GM12878 (cell line): ENCODE data around the gene CCDC28A. TPM values are rescaled to one million over a fixed set of nuclear protein-coding genes. Genes with fewer than 3 reads are reported as not detected.

ENCODE experiments used
- ATAC-seq: fragments of 200-7000 bp; cut with Tn5 transposase; 3 replicates; pipeline ENCODE4 v1.9.1; 2020; ENCODE audit warnings: mild to moderate bottlenecking, moderate library complexity
- BruUV-seq: library from RNA; stranded (reverse); fragments of 400-500 nt; replicated peaks from 2 replicates; lab custom pipeline; 2021; lab: Mats Ljungman, UMichigan
- CTCF ChIA-PET: fragments of 300-600 bp; sonication (Branson Sonifier 250); formaldehyde crosslinking; extraction: SDS; loops from one replicate; lab custom pipeline; 2021; ENCODE audit warnings: inconsistent platforms; lab: Yijun Ruan, JAX
- POLR2A ChIA-PET: fragments of 350-600 bp; formaldehyde crosslinking; extraction: SDS; loops from one replicate; lab custom pipeline; 2021; ENCODE audit warnings: inconsistent platforms; lab: Charles Lee
- RAD21 ChIA-PET: fragments of 300-600 bp; sonication (Branson Sonifier 250); formaldehyde crosslinking; loops from one replicate; lab custom pipeline; 2023; ENCODE audit warnings: antibody characterized with exemption; ENCODE audit not compliant: unreplicated experiment; lab: Charles Lee
- SMC1A ChIA-PET: fragments of 300-600 bp; sonication (Branson Sonifier 250); formaldehyde crosslinking; loops from one replicate; lab custom pipeline; 2023; ENCODE audit not compliant: unreplicated experiment, uncharacterized antibody; lab: Charles Lee
- DNase-seq: peaks from one replicate; pipeline ENCODE4 v3.0.0-alpha.2; 2011; ENCODE audit warnings: low read depth, low spot score
- FAIRE-seq: peaks from 3 replicates; lab custom pipeline; 2011; peaks lifted over from hg19 to GRCh38; lab: Jason Lieb, UNC
- H2AFZ ChIP-seq: 2 replicates; pipeline ENCODE4 v1.6.0; 2011; ENCODE audit warnings: low read depth, low read length, control low read depth; ENCODE audit not compliant: control insufficient read depth
- H3K27ac ChIP-seq: 2 replicates; pipeline ENCODE4 v1.5.1; 2011; ENCODE audit warnings: control low read depth; ENCODE audit not compliant: control insufficient read depth, insufficient read depth
- H3K27me3 ChIP-seq, 2 experiments: replicated peaks in 1 of 2; 2 replicates each; pipeline versions ENCODE4 v1.6.0 to v1.6.1; 2011; ENCODE audit warnings: low read length in 1 of 2; ENCODE audit not compliant: control insufficient read depth in 2 of 2, insufficient read depth in 2 of 2
- H3K36me3 ChIP-seq, 2 experiments: 2 replicates each; pipeline ENCODE4 v1.5.1; 2011; ENCODE audit warnings: low read length in 1 of 2; ENCODE audit not compliant: control insufficient read depth in 2 of 2, insufficient read depth in 2 of 2
- H3K4me1 ChIP-seq: 2 replicates; pipeline ENCODE4 v1.6.1; 2011; ENCODE audit warnings: mild to moderate bottlenecking, low read length, moderate library complexity, mixed read lengths; ENCODE audit not compliant: control insufficient read depth, insufficient read depth
- H3K4me2 ChIP-seq: 2 replicates; pipeline ENCODE4 v1.6.0; 2011; ENCODE audit warnings: control low read depth; ENCODE audit not compliant: control insufficient read depth, insufficient read depth
- H3K4me3 ChIP-seq: fragments of 200-600 bp; sonication (generic); 2 replicates; pipeline ENCODE4 v1.5.1; 2016
- H3K79me2 ChIP-seq: 2 replicates; pipeline ENCODE4 v1.6.0; 2011; ENCODE audit warnings: low read length; ENCODE audit not compliant: control insufficient read depth, insufficient read depth
- H3K9ac ChIP-seq: 2 replicates; pipeline ENCODE4 v1.8.0; 2011; ENCODE audit warnings: low read length, control low read depth, mixed read lengths; ENCODE audit not compliant: control insufficient read depth, insufficient read depth
- H3K9me3 ChIP-seq: replicated peaks from 3 replicates; pipeline ENCODE4 v1.5.1; 2011; ENCODE audit warnings: mild to moderate bottlenecking, low read length; ENCODE audit not compliant: control insufficient read depth, insufficient read depth
- H4K20me1 ChIP-seq: 2 replicates; pipeline ENCODE4 v1.6.0; 2011; ENCODE audit not compliant: control insufficient read depth, insufficient read depth
- CHD1 ChIP-seq: IDR thresholded peaks from 2 replicates; pipeline ENCODE4 v1.6.1; 2012; ENCODE audit warnings: low read depth, low read length, improper control_type of control experiment
- CHD2 ChIP-seq: IDR thresholded peaks from 2 replicates; pipeline ENCODE4 v1.6.1; 2011; ENCODE audit warnings: low read depth, low read length, improper control_type of control experiment, borderline replicate concordance
- IKZF1 ChIP-seq: fragments of 450-650 bp; conservative IDR thresholded peaks from 2 replicates; pipeline ENCODE4 v1.6.1; 2017; ENCODE audit warnings: antibody characterized with exemption, mild to moderate bottlenecking
- NFIC ChIP-seq: IDR thresholded peaks from 2 replicates; pipeline ENCODE4 v1.6.1; 2012; ENCODE audit warnings: low read depth, mild to moderate bottlenecking, inconsistent platforms, low read length, moderate library complexity
- RAD51 ChIP-seq: fragments of 450-650 bp; IDR thresholded peaks from 2 replicates; pipeline ENCODE4 v1.6.1; 2016; ENCODE audit warnings: moderate library complexity, mild to moderate bottlenecking, inconsistent platforms
- TARDBP ChIP-seq: IDR thresholded peaks from 2 replicates; pipeline ENCODE4 v1.6.1; 2016; ENCODE audit warnings: borderline replicate concordance
- TCF7 ChIP-seq: IDR thresholded peaks from 2 replicates; pipeline ENCODE4 v1.6.1; 2014; ENCODE audit warnings: antibody characterized with exemption, borderline replicate concordance
- YBX1 ChIP-seq: fragments of 450-650 bp; IDR thresholded peaks from 2 replicates; pipeline ENCODE4 v1.6.1; 2016; ENCODE audit warnings: antibody characterized with exemption
- WGBS: methylation state at CpG from one replicate; pipeline ENCODE4 v1.1.6; 2016; ENCODE audit warnings: low lambda C conversion rate; ENCODE audit not compliant: insufficient replicate concordance, insufficient coverage; ENCODE audit errors: missing lambda C conversion rate; 5-methylcytosine and 5-hydroxymethylcytosine counted together
- in situ Hi-C: fragments of 300-500 bp; cut with MboI; formaldehyde crosslinking; loops from 9 replicates; pipeline ENCODE4 v1.14.3; 2018; ENCODE audit warnings: mixed read lengths
- intact Hi-C: fragments of 100-400 bp; cut with micrococcal nuclease; formaldehyde crosslinking; loops from one replicate; pipeline ENCODE4 v1.14.2; 2022; ENCODE audit not compliant: unreplicated experiment
- polyA plus RNA-seq, 11 experiments: library from polyadenylated mRNA; depleted of rRNA in 4 of 11; unstranded in 6 of 11; stranded (reverse) in 5 of 11; fragments of >200 nt; fragmentation: Nextera tagmentation in 4 of 11; fragmentation: Illumina TruSeq in 1 of 11; extraction: Ambion mirVana in 4 of 11; extraction: Trizol in 1 of 11; gene quantifications; 1 replicate in 1 of 11; 2 replicates in 10 of 11; pipeline versions ENCODE4 v1.2.1 to v1.2.3, GENCODE V29; 2011 to 2016; ENCODE audit warnings: inconsistent platforms in 2 of 11, missing spikeins in 2 of 11, low read depth in 1 of 11
- total RNA-seq, 4 experiments: library from RNA; depleted of rRNA in 3 of 4; stranded (reverse); fragments of >200 nt in 3 of 4; fragmentation: Illumina TruSeq in 1 of 4; extraction: Trizol in 1 of 4; gene quantifications; 2 replicates each; pipeline versions ENCODE4 v1.2.1 to v1.2.3, GENCODE V29; 2013 to 2021
- TF ChIP-seq, protein P1 (sequence below): fragments of 450-650 bp; IDR thresholded peaks from 2 replicates; pipeline ENCODE4 v1.6.1; 2016; ENCODE audit warnings: mild to moderate bottlenecking, moderate library complexity, borderline replicate concordance
- TF ChIP-seq, protein P2 (sequence below): fragments of 450-650 bp; IDR thresholded peaks from 2 replicates; pipeline ENCODE4 v1.6.1; 2017; ENCODE audit warnings: borderline replicate concordance
- TF ChIP-seq, protein P3 (sequence below): IDR thresholded peaks from 2 replicates; pipeline ENCODE4 v1.6.1; 2011; ENCODE audit warnings: low read depth, mild to moderate bottlenecking, low read length, moderate library complexity, borderline replicate concordance; ENCODE audit errors: extremely low read depth
- TF ChIP-seq, protein P4 (sequence below): IDR thresholded peaks from 2 replicates; pipeline ENCODE4 v1.6.1; 2011; ENCODE audit warnings: mild to moderate bottlenecking, low read depth, low read length, moderate library complexity; ENCODE audit not compliant: insufficient replicate concordance

The CCDC28A gene
- total and polyA plus RNA-seq, 10 of the 15 experiments (the other 5 are each of a cell fraction or from before 2014, with no cell fraction given), result 13.5 to 38.8 (median 19.2) TPM

DNA sequence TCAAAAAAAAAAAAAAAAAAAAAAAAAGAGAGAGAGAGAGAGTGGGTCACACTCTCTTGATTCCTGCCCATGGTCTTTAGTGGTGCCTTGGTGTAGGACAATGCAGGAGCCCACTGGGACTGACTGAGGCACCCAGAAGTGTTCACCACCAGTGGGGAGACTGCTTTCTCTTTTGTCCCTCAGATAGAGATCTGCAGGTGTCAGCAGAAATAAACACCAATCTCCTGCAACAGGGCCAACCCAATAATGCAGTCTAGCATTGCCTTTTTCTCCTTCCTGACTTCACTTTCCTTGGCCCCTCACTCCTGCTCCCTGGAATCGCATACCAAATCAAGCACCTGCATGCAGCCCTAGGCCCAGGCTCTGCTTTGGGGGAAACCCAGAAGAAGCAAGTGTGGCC lies 39.0 kb upstream of the CCDC28A start:
- Histone ChIP-seq H3K4me2 (no peak overlapping the region), H4K20me1 (no peaks in the 10 kb centered on the region), H3K27me3 (no peaks in the 10 kb centered on the region), H3K27ac (no peak overlapping the region), H3K36me3 (no peaks in the 10 kb centered on the region), H3K79me2 (no peaks in the 10 kb centered on the region), H3K4me1 (no peaks in the 10 kb centered on the region), H3K9me3 (no peaks in the 10 kb centered on the region)
- 94% methylated on average over 1 of the region's 1 CpG for WGBS
- ChIA-PET POLR2A (no interaction called here), SMC1A (interaction anchor here (1.6 kb wide), 1 partner anchor 27 kb away, joined by 7 read pairs; no protein-coding TSS in a partner anchor), RAD21 (no interaction called here), CTCF (no interaction called here)
- ATAC-seq (no peak), FAIRE-seq (no peak)
- intact Hi-C loops, result no loop called here
- TF ChIP-seq CHD1 (no peak), TCF7 (no peak), NFIC (no peak), CHD2 (no peak), RAD51 (no peak), IKZF1 (no peak), YBX1 (no peak), TARDBP (no peak)
- TF ChIP-seq, protein P1, sequence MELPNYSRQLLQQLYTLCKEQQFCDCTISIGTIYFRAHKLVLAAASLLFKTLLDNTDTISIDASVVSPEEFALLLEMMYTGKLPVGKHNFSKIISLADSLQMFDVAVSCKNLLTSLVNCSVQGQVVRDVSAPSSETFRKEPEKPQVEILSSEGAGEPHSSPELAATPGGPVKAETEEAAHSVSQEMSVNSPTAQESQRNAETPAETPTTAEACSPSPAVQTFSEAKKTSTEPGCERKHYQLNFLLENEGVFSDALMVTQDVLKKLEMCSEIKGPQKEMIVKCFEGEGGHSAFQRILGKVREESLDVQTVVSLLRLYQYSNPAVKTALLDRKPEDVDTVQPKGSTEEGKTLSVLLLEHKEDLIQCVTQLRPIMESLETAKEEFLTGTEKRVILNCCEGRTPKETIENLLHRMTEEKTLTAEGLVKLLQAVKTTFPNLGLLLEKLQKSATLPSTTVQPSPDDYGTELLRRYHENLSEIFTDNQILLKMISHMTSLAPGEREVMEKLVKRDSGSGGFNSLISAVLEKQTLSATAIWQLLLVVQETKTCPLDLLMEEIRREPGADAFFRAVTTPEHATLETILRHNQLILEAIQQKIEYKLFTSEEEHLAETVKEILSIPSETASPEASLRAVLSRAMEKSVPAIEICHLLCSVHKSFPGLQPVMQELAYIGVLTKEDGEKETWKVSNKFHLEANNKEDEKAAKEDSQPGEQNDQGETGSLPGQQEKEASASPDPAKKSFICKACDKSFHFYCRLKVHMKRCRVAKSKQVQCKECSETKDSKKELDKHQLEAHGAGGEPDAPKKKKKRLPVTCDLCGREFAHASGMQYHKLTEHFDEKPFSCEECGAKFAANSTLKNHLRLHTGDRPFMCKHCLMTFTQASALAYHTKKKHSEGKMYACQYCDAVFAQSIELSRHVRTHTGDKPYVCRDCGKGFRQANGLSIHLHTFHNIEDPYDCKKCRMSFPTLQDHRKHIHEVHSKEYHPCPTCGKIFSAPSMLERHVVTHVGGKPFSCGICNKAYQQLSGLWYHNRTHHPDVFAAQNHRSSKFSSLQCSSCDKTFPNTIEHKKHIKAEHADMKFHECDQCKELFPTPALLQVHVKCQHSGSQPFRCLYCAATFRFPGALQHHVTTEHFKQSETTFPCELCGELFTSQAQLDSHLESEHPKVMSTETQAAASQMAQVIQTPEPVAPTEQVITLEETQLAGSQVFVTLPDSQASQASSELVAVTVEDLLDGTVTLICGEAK, result no peak
- TF ChIP-seq, protein P2, sequence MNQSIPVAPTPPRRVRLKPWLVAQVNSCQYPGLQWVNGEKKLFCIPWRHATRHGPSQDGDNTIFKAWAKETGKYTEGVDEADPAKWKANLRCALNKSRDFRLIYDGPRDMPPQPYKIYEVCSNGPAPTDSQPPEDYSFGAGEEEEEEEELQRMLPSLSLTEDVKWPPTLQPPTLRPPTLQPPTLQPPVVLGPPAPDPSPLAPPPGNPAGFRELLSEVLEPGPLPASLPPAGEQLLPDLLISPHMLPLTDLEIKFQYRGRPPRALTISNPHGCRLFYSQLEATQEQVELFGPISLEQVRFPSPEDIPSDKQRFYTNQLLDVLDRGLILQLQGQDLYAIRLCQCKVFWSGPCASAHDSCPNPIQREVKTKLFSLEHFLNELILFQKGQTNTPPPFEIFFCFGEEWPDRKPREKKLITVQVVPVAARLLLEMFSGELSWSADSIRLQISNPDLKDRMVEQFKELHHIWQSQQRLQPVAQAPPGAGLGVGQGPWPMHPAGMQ, result no peak
- TF ChIP-seq, protein P3, sequence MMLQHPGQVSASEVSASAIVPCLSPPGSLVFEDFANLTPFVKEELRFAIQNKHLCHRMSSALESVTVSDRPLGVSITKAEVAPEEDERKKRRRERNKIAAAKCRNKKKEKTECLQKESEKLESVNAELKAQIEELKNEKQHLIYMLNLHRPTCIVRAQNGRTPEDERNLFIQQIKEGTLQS, result no peak
- TF ChIP-seq, protein P4, sequence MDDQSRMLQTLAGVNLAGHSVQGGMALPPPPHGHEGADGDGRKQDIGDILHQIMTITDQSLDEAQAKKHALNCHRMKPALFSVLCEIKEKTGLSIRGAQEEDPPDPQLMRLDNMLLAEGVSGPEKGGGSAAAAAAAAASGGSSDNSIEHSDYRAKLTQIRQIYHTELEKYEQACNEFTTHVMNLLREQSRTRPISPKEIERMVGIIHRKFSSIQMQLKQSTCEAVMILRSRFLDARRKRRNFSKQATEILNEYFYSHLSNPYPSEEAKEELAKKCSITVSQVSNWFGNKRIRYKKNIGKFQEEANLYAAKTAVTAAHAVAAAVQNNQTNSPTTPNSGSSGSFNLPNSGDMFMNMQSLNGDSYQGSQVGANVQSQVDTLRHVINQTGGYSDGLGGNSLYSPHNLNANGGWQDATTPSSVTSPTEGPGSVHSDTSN, result no peak
- TF ChIP-seq, all 136 proteins: peak for 0
- Histone ChIP-seq H3K4me3 (no peak overlapping the region), H3K9ac (no peak overlapping the region), H2AFZ (no peak overlapping the region)
- in situ Hi-C loops, result no loop called here
- DNase-seq, result no peak
- no TSS peak for BruUV-seq
